Fibroblast of mammary gland (primary cell): ENCODE results near the gene PROCA1.
"Not testable (repeated sequence)": the region's sequence is repeated elsewhere in the genome, so short reads cannot be mapped to it uniquely, and the experiment has no call there.

Source experiments
- DNase-seq: peaks from one replicate; pipeline ENCODE4 v3.0.0-alpha.2; 2010; ENCODE audit warnings: low read depth
- H3K4me3 ChIP-seq: 2 replicates; pipeline ENCODE4 v1.5.1; 2011; ENCODE audit warnings: low read depth, mild to moderate bottlenecking, low read length, moderate library complexity; ENCODE audit not compliant: control insufficient read depth
- CTCF ChIP-seq: conservative IDR thresholded peaks from 2 replicates; pipeline ENCODE4 v1.5.1; 2011; ENCODE audit warnings: low read depth, low read length, inconsistent platforms; ENCODE audit not compliant: control insufficient read depth, insufficient read depth

PROCA1 gene

GRCh38 chr17:28723159-28723835, 11.6 kb upstream of the PROCA1 start:
- no peak for DNase-seq
- H3K4me3 ChIP-seq: no peak overlapping the region
- no peak for TF ChIP-seq CTCF

- no peak for TF ChIP-seq CTCF
- no peak for DNase-seq
- peak overlapping the region; percentile 29 for H3K4me3 ChIP-seq
These were observed 10.9 kb upstream of the PROCA1 start for GRCh38 chr17:28722417-28723158.

GRCh38 chr17:28720997-28721329, 9.3 kb upstream of the PROCA1 start:
- peak overlapping the region; percentile 68 for H3K4me3 ChIP-seq
- DNase-seq: not testable (repeated sequence)

GRCh38 chr17:28720247-28720996, 8.7 kb upstream of the PROCA1 start:
- peak overlapping the region; percentile 68 for H3K4me3 ChIP-seq
- TF ChIP-seq CTCF: no peak
- DNase-seq: no peak

DNA sequence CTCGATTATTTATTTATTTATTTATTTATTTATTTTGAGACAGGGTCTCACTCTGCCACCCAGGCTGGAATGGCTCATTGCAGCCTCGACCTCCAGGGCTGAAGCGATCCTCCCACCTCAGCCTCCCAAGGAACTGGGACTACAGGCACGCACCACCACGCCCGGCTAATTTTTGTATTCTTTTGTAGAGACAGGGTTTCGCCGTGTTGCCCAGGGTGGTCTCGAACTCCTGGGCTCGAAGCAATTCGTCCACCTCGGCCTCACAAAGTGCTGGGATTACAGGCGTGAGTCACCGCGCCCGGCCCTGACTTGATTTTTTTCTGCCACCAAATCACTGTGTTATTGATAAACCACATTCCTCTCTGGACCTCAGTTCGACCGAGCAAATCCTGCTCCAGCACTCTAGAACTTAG, 7.3 kb upstream of the PROCA1 start:
- no peak for TF ChIP-seq CTCF
- DNase-seq: no peak
- peak overlapping the region; percentile 68 for H3K4me3 ChIP-seq

DNA sequence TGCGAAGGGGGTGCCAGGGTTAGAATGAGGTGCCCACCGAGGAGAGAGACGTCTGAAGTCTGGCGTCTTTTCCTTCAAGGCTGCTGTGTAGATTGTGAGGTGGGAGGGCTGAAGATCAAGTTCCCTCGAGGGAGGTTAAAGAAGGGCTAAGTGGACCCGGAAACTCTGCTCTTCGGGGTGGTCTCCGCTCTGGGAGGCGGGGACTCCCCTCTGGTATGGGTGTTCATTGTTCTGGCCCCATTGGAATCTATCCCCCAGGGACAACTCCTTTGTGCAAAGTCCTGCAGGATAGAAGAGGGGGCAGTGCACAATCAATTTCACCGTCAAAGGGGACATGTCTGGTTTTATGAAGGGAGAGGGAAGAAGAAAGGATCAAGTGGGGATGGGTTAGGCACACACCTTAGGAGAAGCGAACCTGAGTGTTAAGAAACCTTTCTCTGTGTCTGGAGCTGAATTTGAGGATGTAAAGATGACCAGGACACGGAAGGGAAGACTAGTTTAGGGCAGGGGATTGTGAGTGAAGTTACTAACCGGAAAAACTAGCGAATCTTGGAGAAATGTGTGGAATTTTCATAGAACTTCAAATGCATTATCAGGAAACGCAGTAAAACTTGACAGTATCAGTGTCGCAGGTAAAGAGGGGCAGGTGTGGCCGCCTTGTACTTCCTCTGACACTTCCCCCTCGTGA, 6.8 kb upstream of the PROCA1 start:
- peak overlapping the region; percentile 68 for H3K4me3 ChIP-seq
- DNase-seq: no peak
- TF ChIP-seq CTCF: no peak
